Peyer's patch (tissue), 4 donors: Measurements from ENCODE around the gene COX8C. TPM values are rescaled to one million over a fixed set of nuclear protein-coding genes. Genes with fewer than 3 reads are reported as not detected.

ENCODE experiments used
- DNase-seq, 3 donors: peaks; one replicate each; pipeline ENCODE4 v3.0.0-alpha.2; 2017 to 2019
- H3K27ac ChIP-seq, 4 donors: fragments of 200-600 bp; sonication (generic); one replicate each; pipeline ENCODE4 v1.5.1; 2016 to 2019
- H3K27me3 ChIP-seq, 2 donors: fragments of 200-600 bp; sonication (generic); one replicate each; pipeline ENCODE4 v1.5.1; 2019
- H3K36me3 ChIP-seq, 3 donors: fragments of 200-600 bp; sonication (generic); one replicate each; pipeline ENCODE4 v1.5.1; 2016 to 2019
- H3K4me1 ChIP-seq, 4 donors: fragments of 200-600 bp; sonication (generic); one replicate each; pipeline ENCODE4 v1.5.1; 2016 to 2019
- H3K4me3 ChIP-seq, 4 donors: fragments of 200-600 bp; sonication (generic); 1 replicate in 3 of 4; 2 replicates in 1 of 4; pipeline ENCODE4 v1.5.1; 2016 to 2019; ENCODE audit warnings: mild to moderate bottlenecking in 1 of 4
- H3K9me3 ChIP-seq, 4 donors: fragments of 200-600 bp; sonication (generic); one replicate each; pipeline ENCODE4 v1.5.1; 2016 to 2019; ENCODE audit warnings: mild to moderate bottlenecking in 1 of 4
- POLR2A ChIP-seq, 2 donors: fragments of 450-650 bp; IDR thresholded peaks; one replicate each; pipeline ENCODE4 v1.5.1; 2017; ENCODE audit warnings: antibody characterized with exemption in 2 of 2, mild to moderate bottlenecking in 2 of 2, moderate library complexity in 2 of 2
- total RNA-seq, 4 donors: library from RNA; depleted of rRNA; stranded (reverse); fragments of >200 nt; gene quantifications; one replicate each; pipeline ENCODE4 v1.1.0, GENCODE V29; 2016
- TF ChIP-seq, protein P1 (sequence below), 6 experiments: fragments of 450-650 bp in 4 of 6; fragments of 200-600 bp in 2 of 6; sonication (generic) in 1 of 6; IDR thresholded peaks; one replicate each; pipeline ENCODE4 v1.5.1; 2017 to 2019; ENCODE audit warnings: antibody characterized with exemption in 6 of 6, mild to moderate bottlenecking in 3 of 6, moderate library complexity in 1 of 6

The COX8C gene
- total RNA-seq, 4 donors from 2014 or later, result not detected

DNA sequence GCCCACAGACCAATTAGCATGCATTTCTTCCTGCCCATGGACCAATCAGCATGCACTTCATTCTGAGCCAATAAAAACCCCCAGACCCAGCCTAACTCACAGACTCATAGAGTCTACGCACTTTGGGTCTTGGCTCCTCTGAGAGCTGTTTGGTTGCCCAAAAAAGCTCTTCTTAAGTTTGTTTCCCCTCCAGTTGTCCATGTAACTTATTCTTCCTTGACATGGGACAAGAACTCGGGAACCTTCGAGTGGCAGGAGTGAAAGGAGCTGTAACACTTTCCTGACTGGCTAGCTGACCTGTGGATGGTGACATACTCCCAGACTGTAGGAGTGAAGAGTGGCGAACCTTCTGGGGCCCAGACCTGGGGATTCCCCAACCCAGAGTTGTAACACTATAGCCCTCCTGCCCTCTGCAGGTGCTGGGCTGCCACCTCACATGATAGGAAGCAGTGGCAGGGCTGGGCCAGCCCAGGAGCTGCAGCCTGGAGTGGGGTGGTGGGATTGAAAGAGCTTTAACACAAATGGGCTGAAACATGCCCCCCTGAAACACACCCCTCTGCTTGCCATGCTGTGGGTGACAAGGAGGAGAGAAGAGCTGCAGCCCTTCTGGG, 9.7 kb upstream of the COX8C start:
- Histone ChIP-seq H3K27ac (no peak overlapping the region), H3K4me1 (peaks cover 0 to 8% (median 0%) of the 10 kb centered on the region in 4 donors), H3K4me3 (no peak overlapping the region), H3K9me3 (peaks cover 0 to 6% (median 3%) of the 10 kb centered on the region in 4 donors), H3K27me3 (no peaks in the 10 kb centered on the region), H3K36me3 (no peaks in the 10 kb centered on the region)
- DNase-seq, result no peak
- no peak for TF ChIP-seq POLR2A (IDR thresholded peaks at IDR 0.05)
- TF ChIP-seq, protein P1, sequence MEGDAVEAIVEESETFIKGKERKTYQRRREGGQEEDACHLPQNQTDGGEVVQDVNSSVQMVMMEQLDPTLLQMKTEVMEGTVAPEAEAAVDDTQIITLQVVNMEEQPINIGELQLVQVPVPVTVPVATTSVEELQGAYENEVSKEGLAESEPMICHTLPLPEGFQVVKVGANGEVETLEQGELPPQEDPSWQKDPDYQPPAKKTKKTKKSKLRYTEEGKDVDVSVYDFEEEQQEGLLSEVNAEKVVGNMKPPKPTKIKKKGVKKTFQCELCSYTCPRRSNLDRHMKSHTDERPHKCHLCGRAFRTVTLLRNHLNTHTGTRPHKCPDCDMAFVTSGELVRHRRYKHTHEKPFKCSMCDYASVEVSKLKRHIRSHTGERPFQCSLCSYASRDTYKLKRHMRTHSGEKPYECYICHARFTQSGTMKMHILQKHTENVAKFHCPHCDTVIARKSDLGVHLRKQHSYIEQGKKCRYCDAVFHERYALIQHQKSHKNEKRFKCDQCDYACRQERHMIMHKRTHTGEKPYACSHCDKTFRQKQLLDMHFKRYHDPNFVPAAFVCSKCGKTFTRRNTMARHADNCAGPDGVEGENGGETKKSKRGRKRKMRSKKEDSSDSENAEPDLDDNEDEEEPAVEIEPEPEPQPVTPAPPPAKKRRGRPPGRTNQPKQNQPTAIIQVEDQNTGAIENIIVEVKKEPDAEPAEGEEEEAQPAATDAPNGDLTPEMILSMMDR (IDR thresholded peaks at IDR 0.05), result no peak

GRCh38 chr14:93337884-93338283, 9.1 kb upstream of the COX8C start:
- H3K9me3 ChIP-seq, result peaks cover 0 to 6% (median 3%) of the 10 kb centered on the region in 4 donors
- no peak for DNase-seq

DNA sequence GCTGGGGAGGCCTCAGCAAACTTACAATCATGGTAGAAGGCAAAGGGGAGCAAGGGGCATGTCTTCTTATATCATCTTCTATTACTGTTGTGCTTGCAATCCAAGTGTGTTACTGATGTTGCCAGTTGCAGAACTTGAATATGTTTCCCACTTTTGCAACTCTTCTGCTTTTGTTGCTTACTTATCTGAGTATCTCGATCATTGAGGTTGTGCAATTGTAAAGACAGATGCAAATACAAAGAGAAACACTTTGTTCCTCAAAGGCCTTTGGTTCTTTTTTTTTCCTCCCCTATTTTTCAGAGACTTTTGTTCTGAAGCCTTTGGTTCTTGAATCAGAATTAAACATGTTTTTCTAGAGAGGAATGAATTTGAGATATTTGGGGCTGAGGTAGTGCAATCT, 3.7 kb upstream of the COX8C start:
- Histone ChIP-seq H3K4me1 (no peaks in the 10 kb centered on the region), H3K4me3 (no peak overlapping the region), H3K9me3 (peaks cover 0 to 10% (median 3%) of the 10 kb centered on the region in 4 donors), H3K36me3 (no peaks in the 10 kb centered on the region), H3K27ac (no peak overlapping the region), H3K27me3 (no peaks in the 10 kb centered on the region)
- TF ChIP-seq, protein P1 (IDR thresholded peaks at IDR 0.05), result no peak
- TF ChIP-seq POLR2A (IDR thresholded peaks at IDR 0.05), result no peak
- no peak for DNase-seq

More at GRCh38 chr14:93337884-93338283, 9.1 kb upstream of the COX8C start:
- Histone ChIP-seq H3K27me3 (no peaks in the 10 kb centered on the region), H3K4me1 (peaks cover 0 to 8% (median 0%) of the 10 kb centered on the region in 4 donors), H3K27ac (no peak overlapping the region), H3K4me3 (no peak overlapping the region), H3K36me3 (no peaks in the 10 kb centered on the region)
- TF ChIP-seq POLR2A (IDR thresholded peaks at IDR 0.05), result no peak
- TF ChIP-seq, protein P1 (IDR thresholded peaks at IDR 0.05), result no peak

DNA sequence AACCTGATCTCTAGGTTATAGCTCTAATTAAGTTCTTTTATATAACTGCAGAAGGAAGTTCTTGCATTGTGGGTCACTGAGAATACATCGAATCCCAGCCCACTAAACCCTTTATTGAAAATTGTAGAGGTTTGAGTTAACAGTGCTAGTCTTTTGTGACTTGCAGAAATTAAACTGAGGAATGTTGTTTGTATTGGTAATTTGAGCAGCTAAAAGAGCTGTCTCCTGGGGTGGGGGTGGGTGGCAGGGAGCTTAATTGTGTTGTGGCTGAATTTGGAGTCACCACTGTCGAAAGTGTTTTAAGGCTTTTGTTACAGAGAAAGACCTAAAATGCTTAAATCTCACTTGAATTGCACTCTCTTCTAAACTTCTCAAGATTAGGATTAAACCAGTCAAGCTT, 3.2 kb upstream of the COX8C start:
- no peaks in the 10 kb centered on the region for H3K36me3 ChIP-seq
- no peak overlapping the region for H3K4me3 ChIP-seq
- H3K27me3 ChIP-seq, result no peaks in the 10 kb centered on the region
- no peak for TF ChIP-seq POLR2A (IDR thresholded peaks at IDR 0.05)
- TF ChIP-seq, protein P1 (IDR thresholded peaks at IDR 0.05), result no peak
- no peak overlapping the region for H3K27ac ChIP-seq
- no peak for DNase-seq
- H3K4me1 ChIP-seq, result no peaks in the 10 kb centered on the region
- peaks cover 0 to 10% (median 3%) of the 10 kb centered on the region in 4 donors for H3K9me3 ChIP-seq

DNA sequence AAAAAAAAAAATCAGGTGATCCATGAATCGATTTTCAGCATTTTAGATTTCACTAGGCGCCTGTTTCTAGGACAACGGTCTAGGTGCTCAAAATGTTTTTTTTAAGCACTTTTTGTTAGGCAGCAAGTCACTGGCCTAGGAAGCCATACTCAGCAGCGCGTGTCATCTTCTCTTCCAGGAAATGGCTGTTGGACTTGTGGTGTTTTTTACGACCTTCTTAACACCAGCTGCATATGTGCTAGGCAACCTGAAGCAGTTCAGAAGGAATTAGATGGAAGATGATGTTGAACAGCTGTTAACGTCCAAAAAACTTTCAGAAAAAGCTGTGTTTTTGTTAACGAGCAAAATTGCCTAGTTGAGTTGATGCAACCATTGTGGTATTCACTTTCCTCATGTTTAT, 868 bp downstream of the COX8C start:
- Histone ChIP-seq H3K27ac (no peak overlapping the region), H3K27me3 (no peaks in the 10 kb centered on the region), H3K4me3 (no peak overlapping the region), H3K4me1 (no peaks in the 10 kb centered on the region), H3K36me3 (no peaks in the 10 kb centered on the region), H3K9me3 (peaks cover 0 to 3% (median 0%) of the 10 kb centered on the region in 4 donors)
- TF ChIP-seq POLR2A (IDR thresholded peaks at IDR 0.05), result no peak
- TF ChIP-seq, protein P1 (IDR thresholded peaks at IDR 0.05), result no peak
- no peak for DNase-seq
